DOHH2 (cell line): ENCODE data around the gene DYNC1I1.

Experiments
- EZH2phosphoT487 ChIP-seq: fragments of 200-600 bp; sonication (generic); IDR thresholded peaks from 2 replicates; pipeline ENCODE4 v1.6.1; 2017; ENCODE audit warnings: borderline replicate concordance, mild to moderate bottlenecking, antibody characterized with exemption, low read length, moderate library complexity, mixed read lengths
- TF ChIP-seq, protein P1 (sequence below): fragments of 200-600 bp; sonication (generic); IDR thresholded peaks from one replicate; pipeline ENCODE4 v1.5.1; 2014; ENCODE audit warnings: antibody characterized with exemption, mild to moderate bottlenecking, low read depth, low read length; ENCODE audit not compliant: poor library complexity, severe bottlenecking

DNA sequence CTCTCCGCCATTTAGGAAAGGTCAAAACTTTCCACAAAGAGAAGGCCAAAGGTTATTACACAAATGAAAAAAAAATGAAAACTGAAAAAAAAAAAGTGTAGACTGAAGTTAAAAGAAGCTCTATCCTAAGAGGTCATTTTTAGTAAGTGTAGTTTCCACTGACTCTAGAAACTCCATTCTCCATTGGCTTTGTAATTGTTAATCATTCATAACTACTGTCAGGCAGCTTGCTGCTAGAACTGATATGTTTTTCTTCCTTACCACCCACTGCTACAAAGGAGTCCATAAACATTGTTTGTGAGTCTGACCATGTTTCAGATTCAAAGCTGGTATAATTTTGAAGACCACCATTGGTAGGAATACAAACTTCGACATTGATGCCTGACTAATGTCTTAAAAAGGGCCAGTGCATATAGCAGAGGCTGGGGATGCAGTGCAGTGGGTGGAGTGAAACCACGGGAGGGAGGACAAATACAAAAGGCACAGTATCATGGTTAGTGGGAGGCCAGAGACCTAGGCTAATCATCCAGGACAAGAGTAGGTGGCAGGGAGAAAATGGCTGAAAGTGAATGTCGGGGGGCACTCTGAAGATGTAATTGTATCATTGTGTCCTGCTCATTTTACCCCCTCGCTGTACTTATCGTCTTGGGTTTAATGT lies 16.9 kb upstream of the DYNC1I1 start:
- TF ChIP-seq, protein P1, sequence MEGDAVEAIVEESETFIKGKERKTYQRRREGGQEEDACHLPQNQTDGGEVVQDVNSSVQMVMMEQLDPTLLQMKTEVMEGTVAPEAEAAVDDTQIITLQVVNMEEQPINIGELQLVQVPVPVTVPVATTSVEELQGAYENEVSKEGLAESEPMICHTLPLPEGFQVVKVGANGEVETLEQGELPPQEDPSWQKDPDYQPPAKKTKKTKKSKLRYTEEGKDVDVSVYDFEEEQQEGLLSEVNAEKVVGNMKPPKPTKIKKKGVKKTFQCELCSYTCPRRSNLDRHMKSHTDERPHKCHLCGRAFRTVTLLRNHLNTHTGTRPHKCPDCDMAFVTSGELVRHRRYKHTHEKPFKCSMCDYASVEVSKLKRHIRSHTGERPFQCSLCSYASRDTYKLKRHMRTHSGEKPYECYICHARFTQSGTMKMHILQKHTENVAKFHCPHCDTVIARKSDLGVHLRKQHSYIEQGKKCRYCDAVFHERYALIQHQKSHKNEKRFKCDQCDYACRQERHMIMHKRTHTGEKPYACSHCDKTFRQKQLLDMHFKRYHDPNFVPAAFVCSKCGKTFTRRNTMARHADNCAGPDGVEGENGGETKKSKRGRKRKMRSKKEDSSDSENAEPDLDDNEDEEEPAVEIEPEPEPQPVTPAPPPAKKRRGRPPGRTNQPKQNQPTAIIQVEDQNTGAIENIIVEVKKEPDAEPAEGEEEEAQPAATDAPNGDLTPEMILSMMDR = no peak
- TF ChIP-seq EZH2phosphoT487 = no peak
